K562 (cell line): ENCODE data around the gene HEY2. TPM values are rescaled to one million over a fixed set of nuclear protein-coding genes. Genes with fewer than 3 reads are reported as not detected.

Experiments
- CBFA2T3 ChIP-seq: fragments of 450-650 bp; IDR thresholded peaks from 2 replicates; pipeline ENCODE4 v1.6.1; 2017
- E4F1 ChIP-seq: fragments of 250-450 bp; sonication (Bioruptor Pico); IDR thresholded peaks from 2 replicates; pipeline ENCODE4 v1.5.0; 2021; ENCODE audit warnings: mild to moderate bottlenecking, borderline replicate concordance
- ELF2 ChIP-seq: fragments of 250-450 bp; sonication (Bioruptor Pico); IDR thresholded peaks from 2 replicates; pipeline ENCODE4 v1.5.0; 2021; ENCODE audit warnings: mild to moderate bottlenecking
- LARP7 ChIP-seq: fragments of 450-650 bp; IDR thresholded peaks from 2 replicates; pipeline ENCODE4 v1.6.1; 2016
- ZFP36 ChIP-seq: fragments of 150-350 bp; IDR thresholded peaks from 2 replicates; pipeline ENCODE4 v1.6.1; 2018; ENCODE audit warnings: low read length, low read depth; ENCODE audit not compliant: partially characterized antibody
- ZMIZ1 ChIP-seq, 2 experiments: fragments of 150-350 bp in 1 of 2; IDR thresholded peaks; 2 replicates each; pipeline ENCODE4 v1.6.1; 2012 to 2016; ENCODE audit warnings: low read depth in 2 of 2, low read length in 2 of 2, mild to moderate bottlenecking in 1 of 2, moderate library complexity in 1 of 2
- ZNF324 ChIP-seq: fragments of 250-450 bp; sonication (Bioruptor Pico); IDR thresholded peaks from 2 replicates; pipeline ENCODE4 v1.4.0; 2020; ENCODE audit warnings: mild to moderate bottlenecking
- polyA plus RNA-seq, 8 experiments: library from polyadenylated mRNA; depleted of rRNA in 4 of 8; stranded (reverse) in 5 of 8; unstranded in 3 of 8; fragments of >200 nt; fragmentation: Nextera tagmentation in 2 of 8; fragmentation: Illumina TruSeq in 1 of 8; extraction: Ambion mirVana in 2 of 8; extraction: Trizol in 1 of 8; gene quantifications; 2 replicates each; pipeline versions ENCODE4 v1.2.1 to v1.2.3, GENCODE V29; 2011 to 2014; ENCODE audit warnings: inconsistent platforms in 1 of 8, missing spikeins in 1 of 8
- total RNA-seq, 7 experiments: library from RNA; depleted of rRNA in 6 of 7; stranded (reverse); fragments of >200 nt in 6 of 7; fragmentation: Illumina TruSeq in 2 of 7; extraction: Trizol in 2 of 7; gene quantifications; 2 replicates each; pipeline versions ENCODE4 v1.2.1 to v1.2.3, GENCODE V29; 2011 to 2021; ENCODE audit warnings: low replicate concordance in 1 of 7

HEY2 gene
- total and polyA plus RNA-seq, 9 of the 15 experiments (the other 6 are each of a cell fraction or from before 2014, with no cell fraction given): 0.03 to 0.07 (median 0.06) TPM; not detected in 5

- TF ChIP-seq ZMIZ1 (IDR thresholded peaks at IDR 0.05; ENCODE audit: low read depth in 2 of 2, low read length in 2 of 2): no peak
- peak; percentile 9 for TF ChIP-seq ZFP36
- TF ChIP-seq ELF2: no peak
- TF ChIP-seq ZNF324 (CRISPR knock-in tag): no peak
- TF ChIP-seq CBFA2T3: peak; percentile 44
- TF ChIP-seq LARP7: no peak
- TF ChIP-seq E4F1 (CRISPR knock-in tag): no peak
- TF ChIP-seq, all 486 proteins: peak for 11
Measured at GRCh38 chr6:125749865-125750691, 646 bp downstream of the HEY2 start (continued).
